ENCODE data around the gene POM121L2. TPM values are rescaled to one million over a fixed set of nuclear protein-coding genes. Genes with fewer than 3 reads are reported as not detected.

Gene POM121L2
- total and polyA plus RNA-seq, 4 donors: not detected

- TF ChIP-seq, protein P1, sequence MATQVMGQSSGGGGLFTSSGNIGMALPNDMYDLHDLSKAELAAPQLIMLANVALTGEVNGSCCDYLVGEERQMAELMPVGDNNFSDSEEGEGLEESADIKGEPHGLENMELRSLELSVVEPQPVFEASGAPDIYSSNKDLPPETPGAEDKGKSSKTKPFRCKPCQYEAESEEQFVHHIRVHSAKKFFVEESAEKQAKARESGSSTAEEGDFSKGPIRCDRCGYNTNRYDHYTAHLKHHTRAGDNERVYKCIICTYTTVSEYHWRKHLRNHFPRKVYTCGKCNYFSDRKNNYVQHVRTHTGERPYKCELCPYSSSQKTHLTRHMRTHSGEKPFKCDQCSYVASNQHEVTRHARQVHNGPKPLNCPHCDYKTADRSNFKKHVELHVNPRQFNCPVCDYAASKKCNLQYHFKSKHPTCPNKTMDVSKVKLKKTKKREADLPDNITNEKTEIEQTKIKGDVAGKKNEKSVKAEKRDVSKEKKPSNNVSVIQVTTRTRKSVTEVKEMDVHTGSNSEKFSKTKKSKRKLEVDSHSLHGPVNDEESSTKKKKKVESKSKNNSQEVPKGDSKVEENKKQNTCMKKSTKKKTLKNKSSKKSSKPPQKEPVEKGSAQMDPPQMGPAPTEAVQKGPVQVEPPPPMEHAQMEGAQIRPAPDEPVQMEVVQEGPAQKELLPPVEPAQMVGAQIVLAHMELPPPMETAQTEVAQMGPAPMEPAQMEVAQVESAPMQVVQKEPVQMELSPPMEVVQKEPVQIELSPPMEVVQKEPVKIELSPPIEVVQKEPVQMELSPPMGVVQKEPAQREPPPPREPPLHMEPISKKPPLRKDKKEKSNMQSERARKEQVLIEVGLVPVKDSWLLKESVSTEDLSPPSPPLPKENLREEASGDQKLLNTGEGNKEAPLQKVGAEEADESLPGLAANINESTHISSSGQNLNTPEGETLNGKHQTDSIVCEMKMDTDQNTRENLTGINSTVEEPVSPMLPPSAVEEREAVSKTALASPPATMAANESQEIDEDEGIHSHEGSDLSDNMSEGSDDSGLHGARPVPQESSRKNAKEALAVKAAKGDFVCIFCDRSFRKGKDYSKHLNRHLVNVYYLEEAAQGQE (IDR thresholded peaks at IDR 0.05): no peak
- TF ChIP-seq GABPA (IDR thresholded peaks at IDR 0.05 in 1 of 2, conservative IDR thresholded peaks at IDR 0.05 in 1 of 2) (no peak), FOXA1 (IDR thresholded peaks at IDR 0.05) (no peak)
These were observed 48.2 kb downstream of the POM121L2 start (continued) for GRCh38 chr6:27263886-27264285.

DNA sequence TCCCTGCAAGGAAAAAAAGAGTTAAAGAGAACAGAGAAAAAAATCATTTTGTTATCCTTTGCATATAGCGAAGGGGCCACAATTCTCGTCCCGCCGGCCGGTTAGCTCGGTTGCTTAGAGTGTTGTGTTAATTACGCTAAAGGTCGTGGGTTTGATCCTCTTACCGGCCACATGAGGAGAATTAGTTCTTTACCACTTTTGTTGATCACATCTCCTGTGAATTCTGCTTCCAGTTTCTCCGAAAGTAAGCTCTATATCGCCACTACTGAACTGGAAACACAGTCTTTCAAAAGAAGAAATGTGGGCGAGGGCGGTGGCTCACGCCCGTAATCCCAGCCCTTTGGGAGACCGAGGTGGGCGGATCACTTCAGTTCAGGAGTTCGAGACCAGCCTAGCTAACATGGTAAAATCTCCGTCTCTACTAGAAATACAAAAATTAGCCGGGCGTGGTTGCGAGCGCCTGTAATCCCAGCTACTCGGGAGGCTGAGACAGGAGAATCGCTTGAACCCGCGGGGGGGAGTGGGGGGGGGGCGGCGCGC is 51.2 kb downstream of the POM121L2 start:
- Histone ChIP-seq H3K27ac (ENCODE audit: low read depth in 1 of 2, low read length in 2 of 2) (no peak overlapping the region), H3K9me3 (ENCODE audit: control insufficient read depth in 4 of 4, low read length in 3 of 4) (peaks cover 0 to 11% (median 3%) of the 10 kb centered on the region in 4 donors), H3K27me3 (ENCODE audit: control insufficient read depth in 4 of 4, insufficient read depth in 4 of 4, low read length in 3 of 4) (peaks cover 2 to 16% (median 10%) of the 10 kb centered on the region in 4 donors), H3K9ac (ENCODE audit: low read depth in 1 of 2, low read length in 2 of 2) (no peak overlapping the region), H3K36me3 (ENCODE audit: control insufficient read depth in 4 of 4, insufficient read depth in 3 of 4, low read depth in 1 of 4, low read length in 3 of 4) (no peaks in the 10 kb centered on the region), H3K4me3 (ENCODE audit: low read depth in 1 of 3, low read length in 3 of 3) (no peak overlapping the region), H3K4me1 (ENCODE audit: control insufficient read depth in 4 of 4, insufficient read depth in 4 of 4, low read length in 3 of 4) (no peaks in the 10 kb centered on the region)
- 13% methylated on average over 30 of the region's 30 CpGs for WGBS
- DNase-seq (ENCODE audit: low spot score): no peak
- TF ChIP-seq HNF4G (IDR thresholded peaks at IDR 0.05): no peak
- no peak for TF ChIP-seq FOXA1 (IDR thresholded peaks at IDR 0.05)
- TF ChIP-seq, protein P1 (IDR thresholded peaks at IDR 0.05): no peak
- TF ChIP-seq TAF1 (conservative IDR thresholded peaks at IDR 0.05): no peak
- TF ChIP-seq HNF4A (conservative IDR thresholded peaks at IDR 0.05): no peak
- TF ChIP-seq, protein P2, sequence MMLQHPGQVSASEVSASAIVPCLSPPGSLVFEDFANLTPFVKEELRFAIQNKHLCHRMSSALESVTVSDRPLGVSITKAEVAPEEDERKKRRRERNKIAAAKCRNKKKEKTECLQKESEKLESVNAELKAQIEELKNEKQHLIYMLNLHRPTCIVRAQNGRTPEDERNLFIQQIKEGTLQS (IDR thresholded peaks at IDR 0.05): no peak
- no peak for TF ChIP-seq NR2F2 (IDR thresholded peaks at IDR 0.05)
- TF ChIP-seq, protein P3, sequence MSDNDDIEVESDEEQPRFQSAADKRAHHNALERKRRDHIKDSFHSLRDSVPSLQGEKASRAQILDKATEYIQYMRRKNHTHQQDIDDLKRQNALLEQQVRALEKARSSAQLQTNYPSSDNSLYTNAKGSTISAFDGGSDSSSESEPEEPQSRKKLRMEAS (IDR thresholded peaks at IDR 0.05): no peak
- no peak for TF ChIP-seq YY1 (IDR thresholded peaks at IDR 0.05)
- no peak for TF ChIP-seq RAD21 (IDR thresholded peaks at IDR 0.05)
- no peak for TF ChIP-seq JUND (IDR thresholded peaks at IDR 0.05)
- no peak for TF ChIP-seq EGR1 (IDR thresholded peaks at IDR 0.05; ENCODE audit: low read depth in 2 of 2)
- TF ChIP-seq GABPA (IDR thresholded peaks at IDR 0.05 in 1 of 2, conservative IDR thresholded peaks at IDR 0.05 in 1 of 2): no peak
